ENCODE results near the gene TTLL4.

TTLL4 gene

GRCh38 chr2:218777276-218777990 is 66.8 kb downstream of the TTLL4 start:
- no peak overlapping the region for H3K4me3 ChIP-seq (ENCODE audit: low read length)
- no peak for TF ChIP-seq ZNF274 (IDR thresholded peaks at IDR 0.05; ENCODE audit: low read depth, low read length)

GRCh38 chr2:218780046-218780445 is 69.4 kb downstream of the TTLL4 start:
- no peak for TF ChIP-seq ZNF274 (IDR thresholded peaks at IDR 0.05; ENCODE audit: low read depth, low read length)
- H3K4me3 ChIP-seq (ENCODE audit: low read length), result no peak overlapping the region

GRCh38 chr2:218780851-218781690 is 70.4 kb downstream of the TTLL4 start:
- no peak for TF ChIP-seq ZNF274 (IDR thresholded peaks at IDR 0.05; ENCODE audit: low read depth, low read length)
- H3K4me3 ChIP-seq (ENCODE audit: low read length), result peak overlapping the region; percentile 13; the same call in 1 of the 2 replicates

DNA sequence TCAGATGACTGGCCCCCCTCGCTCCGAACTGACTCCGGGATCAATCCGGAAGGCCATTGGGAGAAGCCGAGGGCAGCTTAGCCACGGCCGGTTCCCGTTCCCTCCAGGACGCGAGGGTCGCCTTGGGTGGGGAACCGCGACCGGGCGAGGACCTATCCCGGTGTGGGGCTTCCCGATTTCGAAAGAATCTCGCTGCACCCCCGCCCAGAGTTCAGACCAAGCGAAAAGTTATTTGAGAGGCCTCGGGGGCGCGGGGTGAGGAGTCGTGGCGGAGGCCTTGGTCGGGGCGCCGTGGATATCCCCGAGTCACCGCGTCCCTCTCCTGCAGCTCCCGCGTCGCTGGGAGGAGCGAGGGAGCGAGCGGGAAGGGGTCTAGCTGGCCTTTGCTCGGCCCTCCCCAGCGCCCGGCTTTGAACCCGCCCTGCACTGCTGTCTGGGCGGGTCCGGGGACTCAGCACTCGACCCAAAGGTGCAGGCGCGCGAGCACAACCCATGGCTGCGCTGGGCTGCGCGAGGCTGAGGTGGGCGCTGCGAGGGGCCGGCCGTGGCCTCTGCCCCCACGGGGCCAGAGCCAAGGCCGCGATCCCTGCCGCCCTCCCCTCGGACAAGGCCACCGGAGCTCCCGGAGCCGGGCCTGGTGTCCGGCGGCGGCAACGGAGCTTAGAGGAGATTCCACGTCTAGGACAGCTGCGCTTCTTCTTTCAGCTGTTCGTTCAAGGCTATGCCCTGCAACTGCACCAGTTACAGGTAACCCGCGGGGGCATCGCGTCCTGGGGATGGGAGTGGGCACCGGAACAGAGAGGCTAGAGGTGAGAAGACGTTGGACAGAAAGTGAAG is 71.3 kb downstream of the TTLL4 start, which contains the start of gene CYP27A1:
Gene CYP27A1 (plus strand): TSS at position 457 of the 837 bp plus-strand sequence. CDS start 36 bp downstream, at position 493.
- no peak for TF ChIP-seq ZNF274 (IDR thresholded peaks at IDR 0.05; ENCODE audit: low read depth, low read length)
- peak within 1 kb of the TSS; percentile 13; the same call in 1 of the 2 replicates for H3K4me3 ChIP-seq (ENCODE audit: low read length)

DNA sequence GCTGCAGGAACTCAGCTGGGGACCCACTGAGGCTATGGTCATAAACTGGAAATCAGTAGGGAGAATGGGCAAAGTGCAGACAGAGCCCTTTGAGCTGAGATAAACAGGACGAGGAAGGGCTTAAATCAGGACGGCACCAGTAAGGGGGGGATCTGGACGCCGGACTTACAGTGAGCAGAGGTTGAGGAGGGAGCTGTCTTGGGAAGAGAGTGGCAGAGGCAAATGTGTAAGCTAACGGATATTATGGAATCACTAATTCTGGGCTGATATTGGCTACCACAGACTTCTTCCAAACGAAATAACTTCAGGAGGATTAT is 71.9 kb downstream of the TTLL4 start:
- no peak for TF ChIP-seq ZNF274 (IDR thresholded peaks at IDR 0.05; ENCODE audit: low read depth, low read length)
- no peak overlapping the region; the same call in 1 of the 2 replicates for H3K4me3 ChIP-seq (ENCODE audit: low read length)

- no peak for TF ChIP-seq ZNF274 (IDR thresholded peaks at IDR 0.05; ENCODE audit: low read depth, low read length)
- no peak overlapping the region for H3K4me3 ChIP-seq (ENCODE audit: low read length)
Measured at GRCh38 chr2:218783688-218784087, 73.1 kb downstream of the TTLL4 start.

DNA sequence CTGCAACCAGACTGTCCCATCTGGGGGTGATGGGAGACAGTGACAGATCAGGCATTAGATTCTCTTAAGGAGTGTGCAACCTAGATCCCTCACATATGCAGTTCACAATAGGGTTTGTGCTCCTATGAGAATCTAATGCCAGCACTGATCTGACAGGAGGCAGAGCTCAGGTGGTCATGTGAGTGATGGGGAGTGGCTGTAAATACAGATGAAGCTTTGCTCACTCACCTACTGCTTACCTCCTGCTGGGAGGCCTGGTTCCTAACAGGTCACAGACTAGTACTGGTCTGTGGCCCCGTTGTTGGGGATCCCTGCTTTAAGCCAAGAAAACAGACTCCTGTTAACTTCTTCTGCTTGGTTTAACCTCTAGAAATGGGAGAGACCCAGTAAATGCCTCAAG is 74.5 kb downstream of the TTLL4 start:
- TF ChIP-seq ZNF274 (IDR thresholded peaks at IDR 0.05; ENCODE audit: low read depth, low read length), result no peak
- no peak overlapping the region for H3K4me3 ChIP-seq (ENCODE audit: low read length)

DNA sequence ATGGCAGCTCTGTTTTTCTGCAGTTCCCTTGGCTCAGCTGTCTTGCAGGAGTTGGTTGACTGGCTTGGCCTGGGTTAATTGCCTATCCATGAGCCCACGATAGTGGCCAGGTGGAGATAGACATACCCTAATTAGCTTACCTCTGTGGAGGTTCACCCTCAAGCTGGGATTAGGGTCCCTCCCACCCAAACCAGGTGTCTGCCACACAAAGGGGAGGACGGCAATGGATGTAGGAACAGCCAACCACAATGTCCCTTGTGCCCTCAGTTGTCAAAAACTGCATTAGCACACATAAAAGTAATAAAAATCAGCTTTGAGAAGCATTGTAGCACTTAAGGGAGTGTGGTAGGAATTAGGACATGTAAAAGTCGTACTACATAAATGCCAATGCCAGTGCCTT is 75.5 kb downstream of the TTLL4 start:
- TF ChIP-seq ZNF274 (IDR thresholded peaks at IDR 0.05; ENCODE audit: low read depth, low read length), result no peak
- no peak overlapping the region for H3K4me3 ChIP-seq (ENCODE audit: low read length)

- no peak for TF ChIP-seq ZNF274 (IDR thresholded peaks at IDR 0.05; ENCODE audit: low read depth, low read length)
- no peak overlapping the region for H3K4me3 ChIP-seq (ENCODE audit: low read length)
Measured at GRCh38 chr2:218788529-218789255, 78.1 kb downstream of the TTLL4 start.

- TF ChIP-seq ZNF274 (IDR thresholded peaks at IDR 0.05; ENCODE audit: low read depth, low read length), result no peak
- H3K4me3 ChIP-seq (ENCODE audit: low read length), result no peak overlapping the region
Measured at GRCh38 chr2:218792433-218792832, 81.8 kb downstream of the TTLL4 start.

GRCh38 chr2:218796691-218797090 is 86.1 kb downstream of the TTLL4 start:
- no peak for TF ChIP-seq ZNF274 (IDR thresholded peaks at IDR 0.05; ENCODE audit: low read depth, low read length)
- no peak overlapping the region for H3K4me3 ChIP-seq (ENCODE audit: low read length)

GRCh38 chr2:218798767-218799504 is 88.3 kb downstream of the TTLL4 start:
- no peak overlapping the region for H3K4me3 ChIP-seq (ENCODE audit: low read length)

DNA sequence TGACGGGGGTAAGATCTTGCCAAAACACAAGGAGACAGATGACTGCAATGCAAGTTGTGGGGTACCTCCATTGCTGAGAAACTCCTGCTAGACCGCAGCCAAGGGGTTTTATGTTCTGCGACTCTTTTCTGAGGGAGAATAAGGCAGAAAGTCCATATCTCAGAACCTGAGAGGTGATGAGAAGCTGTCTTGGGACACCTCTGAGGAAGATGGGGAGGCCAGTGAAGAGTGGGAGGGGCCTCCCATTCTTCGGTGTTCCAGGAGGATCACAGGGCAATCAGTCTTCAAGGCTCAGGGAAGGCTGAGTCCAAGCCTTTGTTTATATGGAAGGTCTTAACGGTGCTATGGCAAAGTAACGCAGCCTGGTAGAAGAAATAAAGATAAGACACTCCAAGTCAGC is 89.4 kb downstream of the TTLL4 start:
- TF ChIP-seq ZNF274 (IDR thresholded peaks at IDR 0.05; ENCODE audit: low read depth, low read length), result no peak
- no peak overlapping the region for H3K4me3 ChIP-seq (ENCODE audit: low read length)

More at GRCh38 chr2:218798767-218799504, 88.3 kb downstream of the TTLL4 start:
- TF ChIP-seq ZNF274 (IDR thresholded peaks at IDR 0.05; ENCODE audit: low read depth, low read length), result no peak
